Measurements from ENCODE around the gene VPREB3. TPM values are rescaled to one million over a fixed set of nuclear protein-coding genes. Genes with fewer than 3 reads are reported as not detected.

Gene VPREB3
- total and polyA plus RNA-seq, 2 of the 8 experiments (the other 6 are each of a cell fraction or from before 2014, with no cell fraction given), result 0.52 to 4.6 TPM

DNA sequence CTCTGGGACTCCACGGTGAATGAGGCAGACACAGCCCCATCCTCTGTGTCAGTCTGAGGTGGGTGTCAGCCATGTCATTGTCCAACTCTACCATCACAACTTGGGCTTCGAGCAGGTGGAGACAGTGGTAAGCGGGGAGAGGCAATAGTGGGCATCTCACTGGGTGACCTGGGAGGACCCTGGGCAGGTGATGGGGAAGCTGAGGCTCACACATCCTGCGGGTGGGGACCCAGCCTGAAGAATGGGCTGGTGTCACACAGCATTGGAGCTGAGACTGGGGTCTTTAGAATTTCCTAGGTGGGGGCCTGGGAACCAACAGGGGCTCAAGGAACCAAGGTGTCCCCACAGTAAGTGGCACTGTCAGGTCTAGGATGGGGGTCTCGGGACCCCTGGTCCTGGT, 25.5 kb upstream of the VPREB3 start:
- Histone ChIP-seq H3K79me1 (ENCODE audit: low read depth, low read length) (no peaks in the 10 kb centered on the region; the same call in 1 of the 2 replicates), H3K27ac (ENCODE audit: low read depth, low read length) (no peak overlapping the region), H2BK15ac (ENCODE audit: low read length) (no peak overlapping the region), H3K23ac (ENCODE audit: insufficient read length) (no peak overlapping the region), H2BK5ac (ENCODE audit: low read depth, low read length) (no peak overlapping the region), H3K79me2 (ENCODE audit: control insufficient read depth in 1 of 2, insufficient read depth in 2 of 2, low read length in 2 of 2) (no peaks in the 10 kb centered on the region), H3K4ac (replicated peaks; ENCODE audit: insufficient read length, low read depth, low read length) (no peak overlapping the region), H2BK12ac (ENCODE audit: low read depth, low read length) (no peak overlapping the region), H3K9me3 (ENCODE audit: insufficient read depth in 2 of 2, low read depth in 1 of 2, low read length in 1 of 2) (no peaks in the 10 kb centered on the region), H2BK120ac (replicated peaks; ENCODE audit: low read depth, low read length) (no peak overlapping the region), H3K27me3 (replicated peaks in 1 of 4; ENCODE audit: control insufficient read depth in 3 of 4, extremely low read depth in 1 of 4, insufficient read depth in 3 of 4, low read length in 3 of 4) (peaks cover 0 to 2% (median under 1%) of the 10 kb centered on the region in 4 experiments; a peak in 2 of 7 replicates), H3K4me3 (ENCODE audit: extremely low read depth in 1 of 4, insufficient read depth in 2 of 4, low read depth in 3 of 4, low read length in 4 of 4) (no peak overlapping the region), H2BK20ac (ENCODE audit: low read length) (no peak overlapping the region), H3K9ac (replicated peaks in 1 of 4; ENCODE audit: extremely low read depth in 1 of 4, low read depth in 3 of 4, low read length in 3 of 4) (no peak overlapping the region), H3K4me1 (replicated peaks in 1 of 4; ENCODE audit: control insufficient read depth in 3 of 4, insufficient read depth in 4 of 4, low read length in 3 of 4) (peaks cover 0 to 6% (median 0%) of the 10 kb centered on the region in 4 experiments; a peak in 2 of 7 replicates), H3K4me2 (ENCODE audit: insufficient read depth in 1 of 2, low read depth in 2 of 2, low read length in 2 of 2) (no peak overlapping the region), H4K5ac (ENCODE audit: insufficient read length, low read depth, low read length) (no peak overlapping the region), H3K18ac (ENCODE audit: extremely low read depth, low read length) (no peak overlapping the region), H3K56ac (replicated peaks; ENCODE audit: insufficient read length, low read depth, low read length) (no peak overlapping the region), H3K23me2 (ENCODE audit: low read depth, low read length) (no peaks in the 10 kb centered on the region), H4K20me1 (replicated peaks in 1 of 2; ENCODE audit: control insufficient read depth in 1 of 2, insufficient read depth in 2 of 2, low read length in 2 of 2) (peaks cover 0 to 2% of the 10 kb centered on the region in 2 experiments), H3K36me3 (ENCODE audit: control insufficient read depth in 2 of 4, insufficient read depth in 4 of 4, low read length in 3 of 4) (no peaks in the 10 kb centered on the region), H2AFZ (ENCODE audit: low read length) (no peak overlapping the region), H3K14ac (ENCODE audit: insufficient read length) (no peak overlapping the region), H4K91ac (replicated peaks; ENCODE audit: insufficient read length, low read length) (no peak overlapping the region), H4K8ac (ENCODE audit: extremely low read depth, insufficient read depth, low read length) (no peak overlapping the region), H2AK5ac (ENCODE audit: low read depth, low read length) (no peak overlapping the region)
- FAIRE-seq, result no peak
- POLR2A ChIA-PET (ENCODE audit: partially characterized antibody), result interaction anchor here (3.9 kb wide), 1 partner anchor 12 kb away, joined by 21 read pairs; the partner anchor contains the start of gene CHCHD10
- TF ChIP-seq SP1 (IDR thresholded peaks at IDR 0.05; ENCODE audit: low read depth, low read length) (no peak), KDM5A (IDR thresholded peaks at IDR 0.05; ENCODE audit: low read length) (no peak), NRF1 (IDR thresholded peaks at IDR 0.05; ENCODE audit: low read depth, low read length) (no peak), RAD21 (IDR thresholded peaks at IDR 0.05 in 1 of 2, conservative IDR thresholded peaks at IDR 0.05 in 1 of 2; ENCODE audit: low read depth in 2 of 2, low read length in 2 of 2) (no peak), RNF2 (IDR thresholded peaks at IDR 0.05; ENCODE audit: borderline replicate concordance, low read depth, low read length, missing control alignments, poor library complexity, severe bottlenecking) (no peak), EZH2 (IDR thresholded peaks at IDR 0.05; ENCODE audit: low read depth, low read length, severe bottlenecking) (no peak), EGR1 (IDR thresholded peaks at IDR 0.05; ENCODE audit: borderline replicate concordance, low read depth, low read length) (no peak), GTF2F1 (IDR thresholded peaks at IDR 0.05; ENCODE audit: borderline replicate concordance, low read depth, low read length) (no peak)
- TF ChIP-seq, protein P1, sequence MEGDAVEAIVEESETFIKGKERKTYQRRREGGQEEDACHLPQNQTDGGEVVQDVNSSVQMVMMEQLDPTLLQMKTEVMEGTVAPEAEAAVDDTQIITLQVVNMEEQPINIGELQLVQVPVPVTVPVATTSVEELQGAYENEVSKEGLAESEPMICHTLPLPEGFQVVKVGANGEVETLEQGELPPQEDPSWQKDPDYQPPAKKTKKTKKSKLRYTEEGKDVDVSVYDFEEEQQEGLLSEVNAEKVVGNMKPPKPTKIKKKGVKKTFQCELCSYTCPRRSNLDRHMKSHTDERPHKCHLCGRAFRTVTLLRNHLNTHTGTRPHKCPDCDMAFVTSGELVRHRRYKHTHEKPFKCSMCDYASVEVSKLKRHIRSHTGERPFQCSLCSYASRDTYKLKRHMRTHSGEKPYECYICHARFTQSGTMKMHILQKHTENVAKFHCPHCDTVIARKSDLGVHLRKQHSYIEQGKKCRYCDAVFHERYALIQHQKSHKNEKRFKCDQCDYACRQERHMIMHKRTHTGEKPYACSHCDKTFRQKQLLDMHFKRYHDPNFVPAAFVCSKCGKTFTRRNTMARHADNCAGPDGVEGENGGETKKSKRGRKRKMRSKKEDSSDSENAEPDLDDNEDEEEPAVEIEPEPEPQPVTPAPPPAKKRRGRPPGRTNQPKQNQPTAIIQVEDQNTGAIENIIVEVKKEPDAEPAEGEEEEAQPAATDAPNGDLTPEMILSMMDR (IDR thresholded peaks at IDR 0.05; ENCODE audit: control extremely low read depth in 1 of 3, insufficient read depth in 1 of 3, low read depth in 1 of 3, low read length in 3 of 3), result no peak
- CTCF ChIA-PET (ENCODE audit: partially characterized antibody), result no interaction called here
- no peak for DNase-seq (ENCODE audit: low read depth in 1 of 2, low spot score in 2 of 2)
- WGBS, 2 experiments (ENCODE audit: extremely low coverage in 1 of 2, insufficient coverage in 1 of 2, insufficient read length in 1 of 2, insufficient replicate concordance in 2 of 2, low coverage in 1 of 2, low lambda C conversion rate in 2 of 2, missing lambda C conversion rate in 1 of 2), result 85% methylated on average over 5 of the region's 5 CpGs; no CpG with 5 or more reads in 1 of the 2 experiments
